ENCODE results near the gene TEX53. TPM values are rescaled to one million over a fixed set of nuclear protein-coding genes. Genes with fewer than 3 reads are reported as not detected.

The TEX53 gene
- total RNA-seq, 1 donor from 2014 or later = not detected

DNA sequence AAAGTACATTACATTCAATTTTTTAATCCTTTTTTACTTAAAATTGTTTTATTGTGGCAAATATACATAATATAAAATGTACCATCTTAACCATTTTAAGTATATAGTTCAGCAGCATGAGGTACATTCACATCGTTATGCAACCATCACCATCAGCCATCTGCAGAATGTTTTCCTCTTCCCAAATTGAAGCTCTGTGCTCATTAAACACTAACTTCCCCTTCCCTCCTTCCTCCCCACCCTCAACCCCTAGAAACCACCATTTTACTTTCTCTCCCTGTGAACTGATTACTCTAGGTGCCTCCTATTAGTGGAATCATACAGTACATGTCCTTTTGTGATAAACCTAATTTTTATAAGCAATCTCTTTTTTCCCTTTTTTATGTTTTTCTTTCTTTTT lies 15.6 kb downstream of the TEX53 start:
- H3K27me3 Mint-ChIP-seq (ENCODE audit: unreplicated experiment) = no peaks in the 10 kb centered on the region
- DNase-seq (ENCODE audit: extremely low spot score, unreplicated experiment) = no peak
- H3K4me1 Mint-ChIP-seq (ENCODE audit: unreplicated experiment) = no peaks in the 10 kb centered on the region
- H3K4me3 Mint-ChIP-seq (ENCODE audit: unreplicated experiment) = no peak overlapping the region
- H3K36me3 Mint-ChIP-seq (ENCODE audit: unreplicated experiment) = peaks cover 61% of the 10 kb centered on the region
- H3K9me3 Mint-ChIP-seq (ENCODE audit: unreplicated experiment) = peaks cover 2% of the 10 kb centered on the region
- H3K27ac Mint-ChIP-seq (ENCODE audit: unreplicated experiment) = no peak overlapping the region
- TF ChIP-seq, protein P1, sequence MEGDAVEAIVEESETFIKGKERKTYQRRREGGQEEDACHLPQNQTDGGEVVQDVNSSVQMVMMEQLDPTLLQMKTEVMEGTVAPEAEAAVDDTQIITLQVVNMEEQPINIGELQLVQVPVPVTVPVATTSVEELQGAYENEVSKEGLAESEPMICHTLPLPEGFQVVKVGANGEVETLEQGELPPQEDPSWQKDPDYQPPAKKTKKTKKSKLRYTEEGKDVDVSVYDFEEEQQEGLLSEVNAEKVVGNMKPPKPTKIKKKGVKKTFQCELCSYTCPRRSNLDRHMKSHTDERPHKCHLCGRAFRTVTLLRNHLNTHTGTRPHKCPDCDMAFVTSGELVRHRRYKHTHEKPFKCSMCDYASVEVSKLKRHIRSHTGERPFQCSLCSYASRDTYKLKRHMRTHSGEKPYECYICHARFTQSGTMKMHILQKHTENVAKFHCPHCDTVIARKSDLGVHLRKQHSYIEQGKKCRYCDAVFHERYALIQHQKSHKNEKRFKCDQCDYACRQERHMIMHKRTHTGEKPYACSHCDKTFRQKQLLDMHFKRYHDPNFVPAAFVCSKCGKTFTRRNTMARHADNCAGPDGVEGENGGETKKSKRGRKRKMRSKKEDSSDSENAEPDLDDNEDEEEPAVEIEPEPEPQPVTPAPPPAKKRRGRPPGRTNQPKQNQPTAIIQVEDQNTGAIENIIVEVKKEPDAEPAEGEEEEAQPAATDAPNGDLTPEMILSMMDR (IDR thresholded peaks at IDR 0.05) = no peak

DNA sequence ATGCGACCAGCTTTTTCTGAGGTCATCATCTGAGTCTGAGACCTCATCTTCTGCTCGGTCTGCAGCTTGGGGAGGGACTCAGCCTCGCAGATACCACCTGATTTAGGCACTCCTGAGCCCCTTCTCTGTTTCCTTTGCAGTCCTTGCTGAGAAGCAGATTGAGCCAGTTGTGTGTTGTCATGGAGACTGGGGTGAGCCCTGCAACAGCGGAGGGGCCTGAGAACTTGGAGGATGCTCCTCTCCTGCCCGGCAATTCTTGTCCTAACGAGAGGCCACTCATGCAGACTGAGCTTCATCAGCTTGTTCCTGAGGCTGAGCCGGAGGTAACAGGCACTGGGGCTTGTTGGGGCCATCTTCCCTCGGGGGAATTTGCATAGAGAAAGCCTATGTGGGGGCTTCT lies 19.2 kb downstream of the TEX53 start:
- no peak overlapping the region for H3K4me3 Mint-ChIP-seq (ENCODE audit: unreplicated experiment)
- no peaks in the 10 kb centered on the region for H3K9me3 Mint-ChIP-seq (ENCODE audit: unreplicated experiment)
- H3K27me3 Mint-ChIP-seq (ENCODE audit: unreplicated experiment) = no peaks in the 10 kb centered on the region
- H3K27ac Mint-ChIP-seq (ENCODE audit: unreplicated experiment) = no peak overlapping the region
- no peak for DNase-seq (ENCODE audit: extremely low spot score, unreplicated experiment)
- no peaks in the 10 kb centered on the region for H3K4me1 Mint-ChIP-seq (ENCODE audit: unreplicated experiment)
- H3K36me3 Mint-ChIP-seq (ENCODE audit: unreplicated experiment) = peaks cover 52% of the 10 kb centered on the region
- TF ChIP-seq, protein P1 (IDR thresholded peaks at IDR 0.05) = no peak

DNA sequence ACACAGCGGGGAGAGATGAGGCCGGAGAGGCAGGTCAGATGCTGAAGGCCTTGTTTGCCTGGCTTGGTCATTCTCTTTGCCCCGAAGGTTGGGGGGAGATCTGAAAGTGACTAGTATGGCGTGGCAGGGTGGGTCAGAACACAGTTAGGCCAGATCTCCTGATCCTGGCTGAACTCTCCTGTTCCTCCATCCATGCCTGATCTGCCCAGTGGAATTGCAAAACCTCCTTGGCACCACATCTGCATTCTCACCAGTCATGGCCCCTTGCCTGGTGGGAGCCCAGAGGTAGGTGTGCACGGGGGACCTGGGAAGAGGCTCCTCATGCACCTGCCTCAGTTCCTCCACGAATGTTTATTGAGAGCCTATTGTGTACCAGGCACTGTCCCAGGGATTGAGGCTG lies 23.2 kb downstream of the TEX53 start:
- DNase-seq (ENCODE audit: extremely low spot score, unreplicated experiment) = no peak
- H3K4me1 Mint-ChIP-seq (ENCODE audit: unreplicated experiment) = no peaks in the 10 kb centered on the region
- TF ChIP-seq, protein P1 (IDR thresholded peaks at IDR 0.05) = no peak
- H3K36me3 Mint-ChIP-seq (ENCODE audit: unreplicated experiment) = peaks cover 60% of the 10 kb centered on the region
- no peak overlapping the region for H3K4me3 Mint-ChIP-seq (ENCODE audit: unreplicated experiment)
- H3K27me3 Mint-ChIP-seq (ENCODE audit: unreplicated experiment) = no peaks in the 10 kb centered on the region
- H3K27ac Mint-ChIP-seq (ENCODE audit: unreplicated experiment) = no peak overlapping the region
- no peaks in the 10 kb centered on the region for H3K9me3 Mint-ChIP-seq (ENCODE audit: unreplicated experiment)

DNA sequence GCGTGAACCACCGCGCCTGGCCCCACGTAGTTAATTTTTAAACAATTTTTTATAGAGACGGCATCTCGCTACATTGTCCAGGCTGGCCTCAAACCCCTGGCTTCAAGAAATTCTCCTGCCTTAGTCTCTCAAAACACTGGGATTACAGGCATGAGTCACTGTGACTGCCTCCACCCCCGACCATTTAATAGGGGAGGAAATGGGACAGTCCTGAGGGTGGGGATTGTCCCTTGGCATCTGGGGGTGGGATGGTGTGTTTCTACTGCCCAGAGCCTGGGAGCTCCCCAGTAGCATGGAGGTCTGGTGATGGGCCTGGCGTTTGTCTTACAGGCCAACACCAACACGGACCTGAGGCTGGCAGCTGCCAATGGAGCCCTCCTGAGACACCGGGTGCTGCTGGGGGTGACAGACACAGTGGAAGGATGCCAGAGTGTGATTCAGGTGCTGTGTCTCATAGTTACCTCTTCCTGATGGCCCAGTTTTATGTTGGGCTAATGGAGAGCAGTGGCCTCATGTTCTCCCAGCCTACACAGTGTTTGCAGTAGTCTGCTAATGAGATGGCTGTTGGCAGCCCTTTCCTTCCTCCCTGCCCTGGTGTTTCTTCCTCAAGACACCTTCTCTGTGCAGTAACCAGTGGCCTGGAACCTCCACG lies 24.0 kb downstream of the TEX53 start:
- Mint-ChIP-seq H3K27me3 (ENCODE audit: unreplicated experiment) (no peaks in the 10 kb centered on the region), H3K9me3 (ENCODE audit: unreplicated experiment) (no peaks in the 10 kb centered on the region), H3K4me1 (ENCODE audit: unreplicated experiment) (no peaks in the 10 kb centered on the region), H3K27ac (ENCODE audit: unreplicated experiment) (no peak overlapping the region), H3K36me3 (ENCODE audit: unreplicated experiment) (peaks cover 60% of the 10 kb centered on the region), H3K4me3 (ENCODE audit: unreplicated experiment) (no peak overlapping the region)
- TF ChIP-seq, protein P1 (IDR thresholded peaks at IDR 0.05) = no peak
- no peak for DNase-seq (ENCODE audit: extremely low spot score, unreplicated experiment)

DNA sequence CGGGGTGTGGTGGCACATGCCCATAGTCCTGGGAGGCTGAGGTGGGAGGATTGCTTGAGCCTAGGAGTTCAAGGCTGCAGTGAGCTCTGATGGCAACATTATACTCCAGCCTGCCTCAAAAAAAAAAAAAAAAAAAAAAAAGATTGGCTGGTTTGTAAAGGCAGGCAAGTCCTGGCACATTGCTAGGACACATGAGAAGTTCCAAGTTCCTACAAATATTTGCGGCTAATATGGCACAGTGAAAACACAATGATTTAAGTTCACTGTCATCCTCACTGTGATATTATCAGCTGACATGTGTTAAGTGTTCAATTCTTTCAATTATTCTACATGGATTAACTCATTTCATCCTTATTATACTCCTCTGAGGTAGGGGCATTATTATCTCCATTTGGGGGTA lies 26.4 kb downstream of the TEX53 start:
- TF ChIP-seq, protein P1 (IDR thresholded peaks at IDR 0.05) = no peak
- Mint-ChIP-seq H3K4me3 (ENCODE audit: unreplicated experiment) (no peak overlapping the region), H3K27ac (ENCODE audit: unreplicated experiment) (no peak overlapping the region), H3K4me1 (ENCODE audit: unreplicated experiment) (no peaks in the 10 kb centered on the region), H3K36me3 (ENCODE audit: unreplicated experiment) (peaks cover 62% of the 10 kb centered on the region), H3K9me3 (ENCODE audit: unreplicated experiment) (no peaks in the 10 kb centered on the region), H3K27me3 (ENCODE audit: unreplicated experiment) (no peaks in the 10 kb centered on the region)
- no peak for DNase-seq (ENCODE audit: extremely low spot score, unreplicated experiment)
